BE2C (cell line): ENCODE results near the gene DPT.

Experiments used
- DNase-seq: peaks from one replicate; pipeline ENCODE4 v3.0.0-alpha.2; 2020
- H3K27me3 ChIP-seq: fragments of 250-450 bp; sonication (Bioruptor Pico); 2 replicates; pipeline ENCODE4 v1.5.1; 2020; ENCODE audit warnings: mild to moderate bottlenecking
- H3K36me3 ChIP-seq: fragments of 250-450 bp; sonication (Bioruptor Pico); 2 replicates; pipeline ENCODE4 v1.5.1; 2020; ENCODE audit warnings: mild to moderate bottlenecking
- H3K4me1 ChIP-seq: fragments of 250-450 bp; sonication (Bioruptor Pico); 2 replicates; pipeline ENCODE4 v1.5.1; 2020
- H3K4me3 ChIP-seq: 2 replicates; pipeline ENCODE4 v1.5.1; 2011; ENCODE audit warnings: low read depth, low read length
- H3K9me3 ChIP-seq: fragments of 250-450 bp; sonication (Bioruptor Pico); 2 replicates; pipeline ENCODE4 v1.5.1; 2020
- TF ChIP-seq, protein P1 (sequence below): IDR thresholded peaks from 2 replicates; pipeline ENCODE4 v1.5.1; 2012; ENCODE audit warnings: mild to moderate bottlenecking, low read depth, low read length

Gene DPT

DNA sequence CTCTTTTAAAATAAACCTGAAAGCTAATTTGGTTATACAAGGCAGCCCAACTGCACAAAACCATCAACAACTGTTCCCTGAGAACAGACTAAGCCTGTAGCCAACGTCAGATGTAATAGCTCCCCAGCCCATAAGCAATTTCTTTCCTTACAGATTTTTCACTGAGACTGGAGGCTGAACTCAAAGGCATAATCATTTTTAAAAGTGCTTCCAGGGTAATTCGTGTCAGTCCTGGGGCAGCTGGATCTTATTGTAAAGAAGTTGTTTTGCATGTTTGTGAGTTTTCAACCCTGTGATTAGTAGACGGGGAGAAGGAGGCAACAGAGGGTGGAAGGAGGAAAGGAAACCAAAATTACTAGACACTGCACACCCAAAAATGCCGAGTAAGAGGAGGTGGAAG is 3.2 kb downstream of the DPT start:
- Histone ChIP-seq H3K4me1 (peaks cover 10% of the 10 kb centered on the region), H3K9me3 (no peaks in the 10 kb centered on the region; the same call in 1 of the 2 replicates), H3K4me3 (no peak overlapping the region), H3K36me3 (no peaks in the 10 kb centered on the region), H3K27me3 (no peaks in the 10 kb centered on the region)
- TF ChIP-seq, protein P1, sequence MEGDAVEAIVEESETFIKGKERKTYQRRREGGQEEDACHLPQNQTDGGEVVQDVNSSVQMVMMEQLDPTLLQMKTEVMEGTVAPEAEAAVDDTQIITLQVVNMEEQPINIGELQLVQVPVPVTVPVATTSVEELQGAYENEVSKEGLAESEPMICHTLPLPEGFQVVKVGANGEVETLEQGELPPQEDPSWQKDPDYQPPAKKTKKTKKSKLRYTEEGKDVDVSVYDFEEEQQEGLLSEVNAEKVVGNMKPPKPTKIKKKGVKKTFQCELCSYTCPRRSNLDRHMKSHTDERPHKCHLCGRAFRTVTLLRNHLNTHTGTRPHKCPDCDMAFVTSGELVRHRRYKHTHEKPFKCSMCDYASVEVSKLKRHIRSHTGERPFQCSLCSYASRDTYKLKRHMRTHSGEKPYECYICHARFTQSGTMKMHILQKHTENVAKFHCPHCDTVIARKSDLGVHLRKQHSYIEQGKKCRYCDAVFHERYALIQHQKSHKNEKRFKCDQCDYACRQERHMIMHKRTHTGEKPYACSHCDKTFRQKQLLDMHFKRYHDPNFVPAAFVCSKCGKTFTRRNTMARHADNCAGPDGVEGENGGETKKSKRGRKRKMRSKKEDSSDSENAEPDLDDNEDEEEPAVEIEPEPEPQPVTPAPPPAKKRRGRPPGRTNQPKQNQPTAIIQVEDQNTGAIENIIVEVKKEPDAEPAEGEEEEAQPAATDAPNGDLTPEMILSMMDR, result no peak
- DNase-seq, result no peak

DNA sequence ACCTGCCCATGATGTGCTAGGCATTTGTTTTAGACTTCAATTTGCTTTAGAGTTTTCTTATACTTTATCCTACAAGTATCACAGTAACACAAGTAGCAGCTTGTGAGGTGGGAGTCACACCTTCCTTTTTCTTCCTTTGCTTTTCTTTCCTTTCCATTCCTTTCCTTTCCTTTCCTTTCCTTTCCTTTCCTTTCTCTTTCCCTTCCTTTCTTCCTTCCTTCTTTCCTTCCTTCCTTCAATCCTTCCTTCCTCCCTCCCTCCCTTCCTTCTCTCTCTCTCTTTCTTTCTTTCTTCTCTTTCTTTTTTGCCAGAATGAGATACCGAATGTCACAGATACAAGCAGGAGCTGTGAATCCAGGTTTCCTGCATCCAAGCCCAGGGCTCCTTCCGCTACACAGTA is 3.9 kb downstream of the DPT start:
- TF ChIP-seq, protein P1, result no peak
- Histone ChIP-seq H3K4me3 (no peak overlapping the region), H3K27me3 (no peaks in the 10 kb centered on the region), H3K36me3 (no peaks in the 10 kb centered on the region), H3K4me1 (peaks cover 13% of the 10 kb centered on the region), H3K9me3 (no peaks in the 10 kb centered on the region; the same call in 1 of the 2 replicates)
- DNase-seq, result no peak

DNA sequence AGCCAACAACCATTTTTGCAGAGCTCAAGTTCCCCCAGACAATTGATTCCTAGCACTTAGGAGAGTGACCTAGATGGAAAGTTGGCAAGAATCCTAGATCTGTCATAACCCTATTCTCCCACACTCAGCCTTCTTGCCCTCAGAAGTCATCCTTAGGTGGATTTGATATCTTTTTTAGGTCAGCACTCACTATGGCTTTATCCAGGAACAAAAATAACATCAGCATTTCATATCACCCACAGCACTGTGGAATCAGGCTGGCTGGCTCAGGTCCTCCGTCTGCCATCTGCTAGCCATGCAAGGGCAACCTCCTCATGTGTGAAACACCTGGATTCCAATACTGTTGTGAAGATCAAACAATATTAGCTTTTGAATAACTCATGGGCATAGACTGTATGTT is 6.0 kb downstream of the DPT start:
- Histone ChIP-seq H3K9me3 (no peaks in the 10 kb centered on the region; the same call in 1 of the 2 replicates), H3K4me1 (peaks cover 13% of the 10 kb centered on the region), H3K4me3 (no peak overlapping the region), H3K36me3 (no peaks in the 10 kb centered on the region), H3K27me3 (no peaks in the 10 kb centered on the region)
- no peak for DNase-seq
- TF ChIP-seq, protein P1, result no peak

DNA sequence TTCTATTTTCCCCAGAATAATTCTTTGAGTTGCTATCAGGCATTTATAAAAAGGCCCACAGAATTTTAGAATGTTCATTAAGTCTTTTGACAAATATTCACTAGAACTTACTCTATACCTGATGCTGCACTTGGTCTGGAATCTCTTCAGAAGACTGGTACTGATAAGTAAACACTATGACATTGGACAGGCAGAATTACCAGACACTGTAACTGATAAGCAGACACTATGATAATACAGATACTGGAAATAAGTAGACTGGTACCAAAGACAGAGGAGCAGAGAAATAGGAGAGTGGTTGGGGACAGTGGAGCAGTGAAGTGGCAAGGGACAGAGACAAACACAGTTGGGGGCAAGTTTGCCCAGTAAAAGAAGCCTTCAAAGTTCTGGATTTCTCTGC is 8.2 kb downstream of the DPT start:
- no peak overlapping the region for H3K4me3 ChIP-seq
- no peaks in the 10 kb centered on the region for H3K36me3 ChIP-seq
- TF ChIP-seq, protein P1, result no peak
- peaks cover 13% of the 10 kb centered on the region for H3K4me1 ChIP-seq
- H3K9me3 ChIP-seq, result no peaks in the 10 kb centered on the region
- no peak for DNase-seq
- H3K27me3 ChIP-seq, result no peaks in the 10 kb centered on the region

DNA sequence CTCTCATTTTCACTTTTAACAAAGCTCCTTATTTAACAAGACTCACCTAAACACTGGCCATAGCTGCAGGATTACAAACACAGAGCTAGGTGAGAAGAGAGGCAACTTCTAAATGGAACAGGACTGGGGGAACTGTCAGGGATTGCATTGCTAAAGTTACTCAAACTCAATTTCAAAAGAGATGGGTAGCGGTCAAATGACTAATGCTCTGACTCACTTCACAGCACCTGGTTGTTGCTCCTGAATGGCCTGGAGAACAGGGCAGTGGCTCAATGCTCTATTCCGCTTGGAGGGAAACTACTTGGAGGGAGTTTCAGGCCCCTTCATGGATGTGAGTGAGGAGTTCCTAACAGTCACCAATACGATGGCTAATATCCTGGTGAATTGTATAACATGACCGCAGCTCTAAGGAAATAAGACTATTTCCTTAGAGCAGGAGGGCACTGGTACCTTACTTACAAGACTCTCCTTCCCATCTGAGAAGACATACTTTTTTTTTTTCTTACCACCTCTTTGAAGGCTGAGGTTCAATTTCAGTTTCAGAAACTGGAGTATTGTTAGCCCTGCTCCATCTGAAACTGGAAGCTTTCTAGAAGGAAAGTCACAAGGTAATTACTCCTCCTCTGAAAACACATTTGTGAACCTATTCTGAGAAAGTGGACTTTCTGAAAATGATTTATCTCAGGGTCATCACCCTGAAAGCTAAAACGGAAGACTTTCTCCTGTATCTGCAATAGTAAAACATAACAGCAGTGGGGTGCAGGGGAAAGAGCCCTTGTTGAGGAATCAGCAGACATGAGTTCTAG is 9.5 kb downstream of the DPT start:
- H3K4me1 ChIP-seq, result peaks cover 13% of the 10 kb centered on the region
- DNase-seq, result no peak
- TF ChIP-seq, protein P1, result no peak
- no peaks in the 10 kb centered on the region for H3K36me3 ChIP-seq
- no peaks in the 10 kb centered on the region for H3K27me3 ChIP-seq
- H3K4me3 ChIP-seq, result no peak overlapping the region
- H3K9me3 ChIP-seq, result no peaks in the 10 kb centered on the region
